ENCODE results near the gene RAB11A.

Gene RAB11A

GRCh38 chr15:65936282-65936681 is 67.0 kb downstream of the RAB11A start:
- H3K36me3 ChIP-seq (ENCODE audit: control insufficient read depth in 1 of 2, insufficient read depth in 2 of 2, low read depth in 1 of 2, low read length in 2 of 2) = no peaks in the 10 kb centered on the region
- no peak overlapping the region for H3K27ac ChIP-seq (ENCODE audit: low read length, poor library complexity, severe bottlenecking)
- H3K9me3 ChIP-seq (ENCODE audit: control insufficient read depth, low read length) = no peaks in the 10 kb centered on the region
- no peak overlapping the region for H2AFZ ChIP-seq (ENCODE audit: low read depth, low read length)
- 68% methylated on average over 1 of the region's 1 CpG for WGBS
- no peak overlapping the region for H3K14ac ChIP-seq (ENCODE audit: low read length in 2 of 2)
- H3K4me2 ChIP-seq (ENCODE audit: low read length, poor library complexity, severe bottlenecking) = no peak overlapping the region
- H4K91ac ChIP-seq (ENCODE audit: low read length) = no peak overlapping the region
- H2BK15ac ChIP-seq (ENCODE audit: low read depth, poor library complexity, severe bottlenecking) = no peak overlapping the region
- H2BK120ac ChIP-seq (ENCODE audit: low read depth, low read length) = no peak overlapping the region
- H3K4me1 ChIP-seq (ENCODE audit: control insufficient read depth, insufficient read depth, low read depth, low read length) = peaks cover 2% of the 10 kb centered on the region
- H3K27me3 ChIP-seq (ENCODE audit: control insufficient read depth in 1 of 2, insufficient read depth in 1 of 2, low read length in 2 of 2) = peaks cover 7 to 16% of the 10 kb centered on the region in 2 experiments
- no peak overlapping the region for H2BK12ac ChIP-seq (ENCODE audit: low read length in 2 of 2)
- H3K9ac ChIP-seq (ENCODE audit: low read length) = no peak overlapping the region
- no peak for DNase-seq
- H2AK5ac ChIP-seq (ENCODE audit: low read length, severe bottlenecking) = no peak overlapping the region
- H3K18ac ChIP-seq (ENCODE audit: low read depth in 1 of 2, low read length in 2 of 2) = no peak overlapping the region
- no peak overlapping the region for H2BK5ac ChIP-seq (ENCODE audit: low read depth, low read length, poor library complexity, severe bottlenecking)
- H4K8ac ChIP-seq (ENCODE audit: low read length) = no peak overlapping the region
- no peak overlapping the region for H3K23ac ChIP-seq (ENCODE audit: low read length in 2 of 2)
- H3K4ac ChIP-seq (ENCODE audit: low read depth in 1 of 2, low read length in 2 of 2) = no peak overlapping the region
- H3K79me1 ChIP-seq (replicated peaks; ENCODE audit: low read length, poor library complexity, severe bottlenecking) = no peaks in the 10 kb centered on the region
- H3K4me3 ChIP-seq (ENCODE audit: insufficient read depth in 1 of 2, low read depth in 1 of 2, low read length in 2 of 2) = no peak overlapping the region

DNA sequence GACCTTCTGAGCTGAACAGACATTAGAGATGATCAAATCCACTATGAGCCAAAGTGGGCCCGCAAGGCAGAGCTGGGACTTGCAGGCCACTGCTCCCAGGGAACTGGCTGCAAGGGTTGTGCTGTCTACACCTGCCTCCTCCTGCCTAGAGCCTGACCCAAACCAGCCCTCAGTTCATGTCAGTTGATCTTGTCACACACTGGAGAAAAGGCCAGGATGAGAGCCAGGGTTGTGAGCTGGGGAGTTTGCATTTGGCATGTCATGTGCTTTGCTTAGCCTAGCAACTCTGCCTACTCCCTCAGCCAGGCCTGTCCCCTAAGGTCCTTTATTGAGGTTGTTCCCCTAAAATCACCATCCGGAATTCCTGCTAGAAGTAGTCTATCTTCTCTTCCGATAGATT is 67.8 kb downstream of the RAB11A start:
- Histone ChIP-seq H3K9me3 (ENCODE audit: control insufficient read depth, low read length) (no peaks in the 10 kb centered on the region), H3K23ac (ENCODE audit: low read length in 2 of 2) (no peak overlapping the region), H2BK120ac (ENCODE audit: low read depth, low read length) (no peak overlapping the region), H3K27me3 (ENCODE audit: control insufficient read depth in 1 of 2, insufficient read depth in 1 of 2, low read length in 2 of 2) (peaks cover 11 to 13% of the 10 kb centered on the region in 2 experiments), H3K14ac (ENCODE audit: low read length in 2 of 2) (no peak overlapping the region), H2BK12ac (ENCODE audit: low read length in 2 of 2) (no peak overlapping the region), H3K9ac (ENCODE audit: low read length) (no peak overlapping the region), H4K91ac (ENCODE audit: low read length) (no peak overlapping the region), H3K18ac (ENCODE audit: low read depth in 1 of 2, low read length in 2 of 2) (no peak overlapping the region), H2BK15ac (ENCODE audit: low read depth, poor library complexity, severe bottlenecking) (no peak overlapping the region), H3K4me1 (ENCODE audit: control insufficient read depth, insufficient read depth, low read depth, low read length) (peaks cover 2% of the 10 kb centered on the region), H3K36me3 (ENCODE audit: control insufficient read depth in 1 of 2, insufficient read depth in 2 of 2, low read depth in 1 of 2, low read length in 2 of 2) (no peaks in the 10 kb centered on the region), H3K79me1 (replicated peaks; ENCODE audit: low read length, poor library complexity, severe bottlenecking) (no peaks in the 10 kb centered on the region), H2BK5ac (ENCODE audit: low read depth, low read length, poor library complexity, severe bottlenecking) (no peak overlapping the region), H3K4ac (ENCODE audit: low read depth in 1 of 2, low read length in 2 of 2) (no peak overlapping the region), H4K8ac (ENCODE audit: low read length) (no peak overlapping the region), H3K4me3 (ENCODE audit: insufficient read depth in 1 of 2, low read depth in 1 of 2, low read length in 2 of 2) (no peak overlapping the region), H2AK5ac (ENCODE audit: low read length, severe bottlenecking) (no peak overlapping the region), H3K4me2 (ENCODE audit: low read length, poor library complexity, severe bottlenecking) (no peak overlapping the region), H3K27ac (ENCODE audit: low read length, poor library complexity, severe bottlenecking) (no peak overlapping the region), H2AFZ (ENCODE audit: low read depth, low read length) (no peak overlapping the region)
- WGBS = 97% methylated on average over 3 of the region's 3 CpGs
- DNase-seq = no peak

- no peak overlapping the region for H3K4me2 ChIP-seq (ENCODE audit: low read length, poor library complexity, severe bottlenecking)
- WGBS = 100% methylated on average over 1 of the region's 1 CpG
- H3K4me1 ChIP-seq (ENCODE audit: control insufficient read depth, insufficient read depth, low read depth, low read length) = peaks cover 2% of the 10 kb centered on the region
Measured at GRCh38 chr15:65937476-65937875, 68.2 kb downstream of the RAB11A start.

DNA sequence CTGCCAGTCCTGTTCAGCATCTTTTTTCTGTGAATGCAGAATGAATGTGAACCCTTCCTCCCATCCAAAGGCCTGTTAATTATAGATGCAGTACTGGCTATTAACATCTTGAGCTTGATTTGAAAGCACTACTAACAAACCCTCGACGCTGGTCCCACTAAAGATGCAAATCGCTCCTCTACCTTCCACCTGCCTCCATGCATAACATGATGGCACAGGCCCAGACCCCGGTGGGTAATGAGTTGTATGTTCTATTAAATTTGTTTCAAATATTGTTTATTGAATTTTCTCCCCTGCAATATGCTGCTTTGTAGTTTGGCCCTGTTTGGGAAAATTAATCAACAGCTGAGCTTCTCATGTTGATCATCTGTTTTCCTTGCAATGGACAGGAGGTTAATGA is 69.3 kb downstream of the RAB11A start:
- no peaks in the 10 kb centered on the region for H3K36me3 ChIP-seq (ENCODE audit: control insufficient read depth in 1 of 2, insufficient read depth in 2 of 2, low read depth in 1 of 2, low read length in 2 of 2)

More at GRCh38 chr15:65937476-65937875, 68.2 kb downstream of the RAB11A start:
- Histone ChIP-seq H3K18ac (ENCODE audit: low read depth in 1 of 2, low read length in 2 of 2) (no peak overlapping the region), H2AK5ac (ENCODE audit: low read length, severe bottlenecking) (no peak overlapping the region), H2BK12ac (ENCODE audit: low read length in 2 of 2) (no peak overlapping the region), H3K4me3 (ENCODE audit: insufficient read depth in 1 of 2, low read depth in 1 of 2, low read length in 2 of 2) (no peak overlapping the region), H4K91ac (ENCODE audit: low read length) (no peak overlapping the region), H3K14ac (ENCODE audit: low read length in 2 of 2) (no peak overlapping the region), H3K27ac (ENCODE audit: low read length, poor library complexity, severe bottlenecking) (no peak overlapping the region), H2BK120ac (ENCODE audit: low read depth, low read length) (no peak overlapping the region), H2BK15ac (ENCODE audit: low read depth, poor library complexity, severe bottlenecking) (no peak overlapping the region), H4K8ac (ENCODE audit: low read length) (no peak overlapping the region), H3K27me3 (ENCODE audit: control insufficient read depth in 1 of 2, insufficient read depth in 1 of 2, low read length in 2 of 2) (peaks cover 10 to 12% of the 10 kb centered on the region in 2 experiments), H3K79me1 (replicated peaks; ENCODE audit: low read length, poor library complexity, severe bottlenecking) (no peaks in the 10 kb centered on the region), H2BK5ac (ENCODE audit: low read depth, low read length, poor library complexity, severe bottlenecking) (no peak overlapping the region), H3K9me3 (ENCODE audit: control insufficient read depth, low read length) (no peaks in the 10 kb centered on the region), H2AFZ (ENCODE audit: low read depth, low read length) (no peak overlapping the region), H3K36me3 (ENCODE audit: control insufficient read depth in 1 of 2, insufficient read depth in 2 of 2, low read depth in 1 of 2, low read length in 2 of 2) (no peaks in the 10 kb centered on the region), H3K4ac (ENCODE audit: low read depth in 1 of 2, low read length in 2 of 2) (no peak overlapping the region), H3K9ac (ENCODE audit: low read length) (no peak overlapping the region), H3K23ac (ENCODE audit: low read length in 2 of 2) (no peak overlapping the region)
- DNase-seq = peak; percentile 6

More for the DNA sequence above, 69.3 kb downstream of the RAB11A start:
- Histone ChIP-seq H3K9ac (ENCODE audit: low read length) (no peak overlapping the region), H4K8ac (ENCODE audit: low read length) (no peak overlapping the region), H3K9me3 (ENCODE audit: control insufficient read depth, low read length) (no peaks in the 10 kb centered on the region), H3K23ac (ENCODE audit: low read length in 2 of 2) (no peak overlapping the region), H3K27me3 (ENCODE audit: control insufficient read depth in 1 of 2, insufficient read depth in 1 of 2, low read length in 2 of 2) (peaks cover 2 to 15% of the 10 kb centered on the region in 2 experiments), H2AFZ (ENCODE audit: low read depth, low read length) (no peak overlapping the region), H3K4me3 (ENCODE audit: insufficient read depth in 1 of 2, low read depth in 1 of 2, low read length in 2 of 2) (no peak overlapping the region), H3K14ac (ENCODE audit: low read length in 2 of 2) (no peak overlapping the region), H3K27ac (ENCODE audit: low read length, poor library complexity, severe bottlenecking) (no peak overlapping the region), H2AK5ac (ENCODE audit: low read length, severe bottlenecking) (no peak overlapping the region), H3K4ac (ENCODE audit: low read depth in 1 of 2, low read length in 2 of 2) (no peak overlapping the region), H3K18ac (ENCODE audit: low read depth in 1 of 2, low read length in 2 of 2) (no peak overlapping the region), H2BK12ac (ENCODE audit: low read length in 2 of 2) (no peak overlapping the region), H2BK120ac (ENCODE audit: low read depth, low read length) (no peak overlapping the region), H3K4me1 (ENCODE audit: control insufficient read depth, insufficient read depth, low read depth, low read length) (peaks cover 2% of the 10 kb centered on the region), H2BK5ac (ENCODE audit: low read depth, low read length, poor library complexity, severe bottlenecking) (no peak overlapping the region), H2BK15ac (ENCODE audit: low read depth, poor library complexity, severe bottlenecking) (no peak overlapping the region), H3K4me2 (ENCODE audit: low read length, poor library complexity, severe bottlenecking) (no peak overlapping the region), H3K79me1 (replicated peaks; ENCODE audit: low read length, poor library complexity, severe bottlenecking) (no peaks in the 10 kb centered on the region), H4K91ac (ENCODE audit: low read length) (no peak overlapping the region)
- WGBS = 88% methylated on average over 3 of the region's 4 CpGs
- DNase-seq = no peak

All from mesenchymal stem cell (in vitro differentiated cells and primary cell).